GM21529 (cell line): ENCODE results near the gene CPEB4.

ENCODE experiments used
- ATAC-seq: cut with Tn5 transposase; IDR thresholded peaks from one replicate; pipeline ENCODE4 v1.9.1; 2021; ENCODE audit not compliant: unreplicated experiment

Gene CPEB4

DNA sequence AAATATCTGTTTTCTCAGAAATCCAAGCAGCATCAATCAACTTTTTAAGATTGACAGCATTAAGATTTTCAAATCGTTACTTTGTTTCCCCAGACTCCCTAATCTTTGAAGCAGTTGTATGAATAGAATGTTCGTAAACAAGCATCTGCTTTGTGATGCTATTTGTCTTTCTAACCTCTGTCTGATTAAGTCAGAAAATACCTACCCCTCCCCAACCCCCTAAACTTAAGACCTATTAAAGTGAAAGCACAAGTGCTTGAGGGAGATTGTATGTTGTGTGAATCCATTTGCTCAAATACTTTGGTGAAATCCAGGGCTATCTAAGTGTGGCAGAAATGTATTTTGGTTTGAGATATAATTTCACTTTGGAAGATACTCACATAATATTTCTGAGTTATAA, 53.0 kb downstream of the CPEB4 start:
- ATAC-seq, result no peak

DNA sequence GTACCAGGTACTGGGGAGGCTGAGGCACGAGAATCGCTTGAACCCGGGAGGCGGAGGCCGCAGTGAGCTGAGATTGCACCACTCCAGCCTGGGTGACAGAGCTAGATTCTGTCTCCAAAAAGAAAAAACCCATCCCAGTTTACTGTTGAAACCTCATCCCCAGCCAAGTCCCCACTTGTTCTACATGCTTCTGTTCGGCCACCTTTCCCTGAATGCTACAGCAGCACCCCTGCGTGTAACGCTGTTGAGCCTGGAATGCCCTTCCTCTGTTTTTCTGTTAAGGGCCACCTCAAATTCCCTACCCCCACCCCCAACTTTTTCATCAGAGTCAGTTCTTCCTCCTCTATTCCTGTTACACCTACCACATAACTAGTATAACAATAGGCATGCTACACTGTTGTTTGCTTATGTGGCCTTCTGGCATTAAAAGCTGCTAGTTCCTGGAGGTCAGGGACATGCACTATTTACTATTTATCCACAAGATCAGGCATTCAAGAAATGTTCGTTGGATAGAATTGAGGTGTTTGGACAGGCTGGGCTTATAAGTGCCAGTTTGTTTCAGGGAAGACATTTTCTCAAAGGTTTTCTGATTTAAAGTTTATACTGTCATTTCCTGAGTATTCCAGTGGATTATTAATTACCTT, 53.7 kb downstream of the CPEB4 start:
- no peak for ATAC-seq

DNA sequence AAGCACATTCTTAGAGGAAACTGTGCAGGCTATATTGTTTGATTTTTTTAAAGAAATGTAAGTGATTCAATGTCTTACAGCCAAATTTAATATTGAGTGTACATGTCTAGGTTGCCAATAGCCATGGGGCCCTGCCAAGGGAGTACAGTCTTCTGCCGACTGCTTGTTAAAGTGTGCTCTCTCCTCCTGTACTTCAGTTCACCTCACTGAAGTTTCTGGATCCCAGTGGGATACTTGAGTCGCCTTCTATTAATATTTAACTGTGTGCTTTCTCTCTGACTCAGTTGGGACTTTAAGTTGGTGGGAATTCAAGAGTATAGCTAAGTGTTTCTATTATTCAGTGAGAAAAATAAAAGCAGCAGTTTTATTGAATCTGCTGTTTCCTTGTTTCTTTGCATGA, 56.4 kb downstream of the CPEB4 start:
- ATAC-seq, result no peak

DNA sequence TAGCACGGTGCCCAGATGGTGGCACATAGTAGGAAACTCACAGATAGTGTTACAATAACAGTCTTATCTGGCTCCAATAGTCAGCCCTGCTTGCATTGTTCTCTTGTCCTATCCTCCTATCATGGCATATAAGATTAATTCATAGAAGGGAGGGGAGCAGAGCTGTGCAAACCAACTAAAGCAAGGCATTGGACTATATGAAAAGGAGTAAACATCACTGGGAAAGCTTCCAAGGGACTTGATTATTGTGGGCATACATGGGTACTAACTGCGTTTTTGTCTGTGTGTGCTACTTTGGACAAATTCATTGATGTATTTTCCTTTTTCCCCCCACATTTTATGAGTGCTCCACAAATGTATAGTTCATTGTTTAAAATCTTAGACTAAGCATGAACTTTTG, 57.0 kb downstream of the CPEB4 start:
- no peak for ATAC-seq

DNA sequence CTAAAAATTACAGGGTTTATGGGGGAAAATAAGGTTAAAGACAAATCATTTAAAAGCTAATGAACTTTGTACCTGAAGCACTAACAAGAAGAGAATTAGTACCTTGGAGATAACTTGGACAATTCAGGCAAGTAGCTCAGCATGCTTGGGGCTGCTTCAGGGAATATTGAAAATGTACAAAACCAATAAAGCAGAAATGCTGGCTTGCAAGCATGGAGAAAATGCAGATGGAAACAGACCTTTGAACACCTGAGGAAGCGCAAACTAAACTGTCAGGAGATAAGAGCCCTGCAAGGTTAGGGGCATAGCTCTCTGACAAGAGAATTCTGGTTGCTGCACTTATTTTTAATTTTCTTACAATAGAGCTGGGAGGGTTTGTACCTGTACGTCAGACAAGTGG, 58.2 kb downstream of the CPEB4 start:
- ATAC-seq, result no peak

DNA sequence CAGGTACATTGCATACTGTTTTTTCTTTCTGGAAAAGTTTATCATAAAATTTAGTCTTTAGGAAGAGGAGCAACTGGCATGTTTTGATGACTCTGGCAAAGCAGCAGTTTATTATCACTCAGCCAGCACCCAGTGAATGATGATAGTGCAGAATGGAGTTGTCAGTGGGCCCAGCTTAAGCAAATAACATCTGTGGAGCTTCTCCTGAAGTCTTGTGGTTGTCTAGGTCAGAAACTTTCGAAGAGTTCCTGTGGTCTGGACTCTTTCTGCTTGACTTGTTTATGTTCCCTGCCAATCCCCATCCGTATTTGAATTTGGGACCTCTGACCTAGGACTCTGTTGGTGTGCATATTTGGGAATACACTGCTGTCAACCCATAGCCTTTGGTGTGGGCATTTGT, 62.7 kb downstream of the CPEB4 start:
- ATAC-seq, result no peak

DNA sequence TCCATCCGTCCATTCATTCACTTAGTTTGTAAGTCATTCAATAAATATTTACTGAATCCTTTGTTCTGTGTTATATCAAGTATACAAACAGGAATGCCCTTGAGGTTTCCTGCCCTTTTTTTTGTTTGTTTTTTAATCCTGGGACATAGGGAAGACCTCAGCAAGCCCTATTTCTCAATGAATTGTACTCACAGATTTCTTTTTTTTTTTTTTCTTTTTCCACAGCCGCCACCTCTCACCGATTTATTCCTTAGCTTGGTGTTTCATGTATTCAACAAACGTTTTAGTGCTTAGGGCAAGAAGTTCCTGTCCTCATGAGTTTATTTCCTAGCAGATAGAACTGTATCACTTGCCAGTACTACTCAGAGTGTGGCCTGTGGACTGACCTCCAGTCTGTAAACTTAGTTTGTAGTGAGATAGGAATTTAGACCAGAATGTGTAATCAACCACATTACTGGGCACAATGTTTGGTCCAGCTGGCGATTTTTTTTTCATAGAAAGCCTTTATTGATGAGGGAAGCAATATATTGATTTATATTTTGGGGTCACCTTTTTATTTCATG, 65.5 kb downstream of the CPEB4 start:
- ATAC-seq, result no peak

DNA sequence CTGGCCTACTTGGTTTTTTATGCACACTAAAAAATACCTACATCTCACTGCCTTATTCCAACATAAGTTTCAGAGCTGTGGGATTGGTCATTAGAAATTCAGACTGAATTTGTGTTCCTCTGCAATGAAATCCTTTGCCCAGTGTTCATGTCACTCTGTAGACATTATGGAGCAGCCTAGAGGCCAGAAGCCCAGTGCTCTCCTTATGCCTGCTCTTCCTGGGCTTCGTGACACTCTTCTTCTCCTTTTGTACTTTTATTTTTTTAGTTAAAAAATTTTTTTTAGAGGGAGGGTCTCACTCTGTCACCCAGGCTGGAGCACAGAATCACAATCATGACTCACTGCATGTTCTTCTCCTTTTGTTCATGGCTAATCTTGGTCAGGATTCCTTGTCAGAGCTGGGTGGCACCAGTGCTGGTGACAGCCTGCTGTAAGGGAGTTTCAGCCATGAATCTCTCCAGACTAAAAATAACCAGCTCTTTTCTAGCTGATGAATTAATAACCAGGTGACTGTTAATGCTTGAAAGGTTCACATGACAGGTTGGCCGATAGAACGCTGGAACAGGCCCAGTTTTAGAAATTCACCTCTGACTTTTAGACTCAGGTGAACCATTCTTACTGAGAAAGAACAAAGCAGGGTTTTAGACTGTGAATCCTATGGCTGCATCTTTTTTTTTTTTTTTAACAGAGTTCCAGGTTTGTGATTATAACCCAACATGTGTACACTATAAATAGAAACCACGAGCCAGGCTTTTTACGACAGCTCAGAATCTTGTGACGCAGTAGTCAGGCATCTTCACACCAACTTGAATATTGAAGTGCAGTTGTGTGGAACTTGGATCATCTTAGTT, 66.7 kb downstream of the CPEB4 start:
- no peak for ATAC-seq

DNA sequence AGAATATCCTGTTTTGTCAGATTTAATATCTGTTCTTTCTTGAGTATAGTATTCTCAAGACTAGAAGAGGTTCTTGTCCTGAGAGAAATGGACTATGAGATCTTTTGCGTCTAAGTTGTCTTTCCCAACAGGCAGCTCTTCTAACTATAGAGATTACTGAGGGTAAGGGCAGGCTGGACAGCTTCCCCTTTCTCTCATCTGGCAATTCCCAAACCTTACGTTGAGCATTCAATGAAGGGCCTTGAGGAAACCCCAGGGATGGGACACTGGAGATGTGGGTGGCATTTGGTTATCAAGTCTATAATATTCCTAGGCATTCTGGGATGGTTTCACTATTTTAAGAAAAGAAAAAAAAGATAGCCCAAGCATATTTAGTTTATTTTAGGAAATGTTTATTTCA, 72.8 kb downstream of the CPEB4 start:
- no peak for ATAC-seq

DNA sequence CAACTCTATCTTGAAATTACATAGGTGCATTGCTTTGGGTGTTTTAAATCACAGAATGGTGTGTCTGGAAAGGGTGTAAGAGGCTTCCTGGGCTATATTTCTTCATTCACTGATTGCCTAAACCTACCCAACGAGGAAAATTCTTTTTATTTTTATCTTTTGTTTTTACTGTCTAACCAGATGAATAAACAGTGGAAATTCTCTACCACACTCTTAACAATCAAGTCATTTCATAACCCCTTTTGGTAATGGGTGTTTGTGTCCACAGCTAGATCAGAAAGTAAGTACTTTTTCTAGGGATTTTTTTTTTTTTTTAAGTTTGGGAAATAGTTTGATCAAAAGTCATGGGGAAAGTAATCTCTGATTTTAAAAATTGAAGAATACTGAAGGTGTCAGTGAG, 73.3 kb downstream of the CPEB4 start:
- no peak for ATAC-seq

DNA sequence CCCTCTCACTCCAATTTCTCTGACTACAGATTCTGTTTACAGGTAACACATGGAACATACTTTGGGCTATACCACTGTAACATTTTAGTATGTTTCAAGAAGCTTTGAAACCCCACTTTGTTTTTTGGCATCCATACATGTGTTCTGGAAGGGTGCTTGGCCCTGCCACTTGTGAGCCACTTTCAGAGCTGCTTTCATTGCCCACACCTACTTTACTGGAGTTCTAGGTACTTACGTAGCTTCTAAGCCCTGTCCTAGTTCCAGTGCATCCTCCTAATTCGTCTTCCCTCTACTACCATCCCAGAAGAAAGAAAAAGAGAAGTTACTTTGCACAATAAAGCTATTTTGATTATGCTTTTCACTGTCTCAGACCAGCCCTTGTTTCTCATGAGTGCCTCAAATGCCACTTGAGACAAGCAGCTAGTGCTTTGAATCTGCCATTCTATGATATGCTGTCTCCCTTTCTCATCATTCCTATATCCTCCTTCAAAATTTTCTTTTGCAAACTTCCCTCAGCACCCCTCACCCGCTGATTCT, 74.4 kb downstream of the CPEB4 start:
- ATAC-seq, result no peak

DNA sequence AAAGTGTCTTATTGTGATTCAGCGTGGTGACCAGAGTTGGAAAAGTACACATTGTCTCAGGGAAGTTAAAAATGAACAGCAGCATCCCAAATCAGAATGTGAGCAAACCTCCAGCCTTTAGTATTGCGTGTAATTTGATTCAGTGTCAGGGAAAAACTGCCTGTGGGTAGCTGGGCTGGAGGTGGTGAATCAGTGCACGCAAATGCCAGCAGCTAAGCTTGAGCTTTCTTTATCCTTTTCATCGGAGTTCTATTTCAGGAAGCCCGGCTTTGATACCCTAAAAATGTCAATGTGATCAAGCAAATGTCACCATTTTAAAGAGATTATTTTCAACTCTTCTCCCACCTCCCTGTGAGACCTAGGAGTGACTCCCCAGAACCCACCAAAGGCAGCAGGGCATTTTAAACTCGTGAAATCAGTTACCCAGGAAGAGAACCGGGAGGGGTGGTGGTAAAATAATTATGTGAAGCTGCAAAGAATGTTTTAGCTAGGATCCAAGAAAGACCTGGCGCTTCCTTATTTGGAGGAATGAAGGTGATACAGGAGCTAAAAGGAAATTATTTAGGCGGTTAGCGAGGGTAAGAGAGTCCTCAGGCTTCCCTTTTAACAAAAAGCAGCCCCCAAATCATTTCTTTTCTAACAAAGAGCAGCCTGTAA, 75.2 kb downstream of the CPEB4 start:
- ATAC-seq, result no peak

DNA sequence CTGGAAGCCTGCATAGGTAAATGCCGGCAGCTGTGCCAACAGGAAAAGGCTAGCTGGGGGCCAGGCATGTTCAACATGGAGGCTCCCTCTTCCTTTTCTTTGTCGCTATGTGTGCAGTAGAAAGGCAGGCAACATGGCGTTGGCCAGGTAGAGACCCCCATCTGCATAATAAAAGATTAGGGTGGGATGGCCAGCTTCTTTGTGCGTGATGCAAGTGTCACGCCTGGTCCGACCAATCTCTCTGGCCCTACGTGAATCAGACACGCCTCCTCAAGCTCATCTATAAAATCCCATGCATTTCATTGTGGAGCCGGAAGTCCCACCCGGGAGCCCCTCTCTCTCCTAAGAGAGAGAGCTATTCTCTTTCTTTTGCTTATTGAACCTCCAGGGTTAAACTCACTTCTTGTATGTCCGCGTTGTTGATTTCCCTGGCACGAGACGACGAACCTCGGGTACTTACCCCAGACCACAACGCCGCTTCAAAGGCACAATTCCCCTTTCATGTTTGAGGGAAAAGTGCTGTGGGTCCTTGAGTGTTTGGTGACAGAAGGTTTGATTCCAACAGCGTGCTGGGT, 75.8 kb downstream of the CPEB4 start:
- no peak for ATAC-seq

DNA sequence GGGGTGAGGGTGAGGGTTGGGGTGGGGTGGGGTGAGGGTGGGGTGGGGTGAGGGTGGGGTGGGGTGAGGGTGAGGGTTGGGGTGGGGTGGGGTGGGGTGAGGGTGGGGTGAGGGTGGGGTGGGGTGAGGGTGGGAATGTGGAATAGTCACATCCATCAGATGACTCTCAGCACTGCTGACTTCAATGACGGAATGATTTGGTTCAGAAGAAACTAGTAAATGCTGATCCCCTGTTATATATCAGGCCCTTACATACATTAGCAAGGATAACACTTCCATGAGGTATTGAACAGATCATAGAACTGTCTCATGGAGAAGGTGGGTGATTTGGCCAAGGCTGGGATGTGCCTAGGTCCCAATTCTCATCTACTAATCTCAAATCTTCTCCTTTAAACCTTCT, 76.4 kb downstream of the CPEB4 start:
- no peak for ATAC-seq

DNA sequence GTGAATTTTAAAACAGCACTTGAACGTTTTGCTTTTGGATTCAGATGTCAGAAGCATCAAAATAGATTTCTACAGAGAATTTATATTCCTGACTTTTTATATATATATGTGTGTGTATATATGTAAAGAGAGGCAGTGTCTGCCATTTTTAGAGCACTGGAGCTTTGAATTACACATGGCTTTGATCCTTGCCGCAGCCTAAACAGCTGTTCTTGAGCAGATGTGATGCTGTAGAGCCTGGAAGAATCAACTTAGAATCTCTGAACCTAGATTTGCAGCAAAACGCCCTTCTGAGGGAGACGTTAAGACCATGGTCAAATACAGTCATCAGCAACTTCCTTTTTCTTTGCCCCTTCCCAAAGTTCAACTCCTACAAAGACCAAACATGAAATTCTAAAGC, 79.1 kb downstream of the CPEB4 start:
- no peak for ATAC-seq

DNA sequence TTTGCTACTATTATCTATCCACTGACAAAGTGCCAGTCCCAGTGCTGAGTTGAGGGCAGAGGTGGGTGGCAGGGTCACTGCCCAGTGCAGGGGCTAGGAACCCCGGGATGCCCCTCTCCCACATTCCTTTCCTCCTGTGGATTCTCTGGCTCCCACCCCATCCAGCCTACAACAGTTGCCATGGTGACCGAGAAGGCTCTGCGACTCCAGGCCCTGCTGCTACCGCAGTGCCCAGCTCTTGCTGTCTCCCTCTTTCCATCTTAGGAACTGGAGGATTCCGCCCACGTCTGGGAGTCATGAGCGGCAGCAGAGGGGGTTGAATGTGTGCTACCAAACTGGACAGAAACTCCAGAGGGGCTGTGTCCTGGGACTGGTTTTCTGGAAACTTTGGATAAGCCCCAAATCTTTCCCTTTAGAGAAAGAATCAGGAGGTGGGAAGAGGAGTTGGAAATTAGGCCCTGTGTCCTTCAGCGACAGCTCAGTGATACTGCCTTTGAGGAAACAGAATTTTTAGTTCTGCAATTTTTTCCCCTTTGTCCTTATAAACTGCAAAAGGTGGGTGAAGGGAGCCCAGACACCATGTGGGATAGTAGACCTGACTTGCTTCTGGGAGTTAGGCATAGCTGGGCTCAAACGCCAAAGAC, 80.1 kb downstream of the CPEB4 start:
- no peak for ATAC-seq

DNA sequence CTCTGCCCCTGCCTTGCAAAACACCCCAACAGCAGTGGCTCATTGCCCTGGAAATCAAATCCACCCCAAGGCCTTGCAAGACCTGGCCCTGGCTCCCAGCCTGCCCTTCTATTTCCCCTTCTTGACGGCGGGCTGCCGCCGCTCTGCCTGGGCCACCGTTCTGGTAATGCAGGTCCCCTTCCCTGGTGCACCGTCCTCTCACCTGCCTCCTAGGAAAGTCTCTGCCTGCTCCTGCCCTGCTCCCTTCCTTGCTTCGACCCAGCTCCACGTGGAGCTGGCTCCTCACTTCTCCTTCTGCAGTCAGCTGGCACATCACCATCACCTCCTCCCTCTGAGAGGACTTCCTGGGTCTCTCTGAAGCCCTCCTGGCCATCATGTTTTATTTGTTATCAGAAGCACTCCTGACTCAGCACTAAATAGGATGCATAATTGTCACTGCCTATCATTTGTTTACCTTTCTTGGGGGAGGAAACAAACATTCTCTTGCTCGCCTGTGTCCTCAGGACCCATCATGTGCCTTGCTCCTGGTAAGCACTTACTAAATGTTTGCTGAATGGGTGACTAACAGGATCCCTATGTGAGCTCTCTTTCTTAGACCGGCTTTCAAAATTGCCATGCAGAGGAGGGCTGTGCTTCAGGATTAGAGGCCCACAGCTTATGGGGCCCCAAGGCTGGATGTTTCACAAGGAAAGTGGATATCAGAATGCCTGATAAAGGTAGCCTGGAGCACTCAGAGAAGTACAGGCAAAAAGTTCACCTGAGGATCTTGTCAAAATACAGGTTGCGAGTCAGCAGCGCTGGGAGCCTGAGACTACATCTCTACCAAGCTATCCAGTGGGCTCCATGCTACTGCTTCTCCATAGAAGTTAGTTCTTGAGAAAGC, 81.3 kb downstream of the CPEB4 start:
- no peak for ATAC-seq

DNA sequence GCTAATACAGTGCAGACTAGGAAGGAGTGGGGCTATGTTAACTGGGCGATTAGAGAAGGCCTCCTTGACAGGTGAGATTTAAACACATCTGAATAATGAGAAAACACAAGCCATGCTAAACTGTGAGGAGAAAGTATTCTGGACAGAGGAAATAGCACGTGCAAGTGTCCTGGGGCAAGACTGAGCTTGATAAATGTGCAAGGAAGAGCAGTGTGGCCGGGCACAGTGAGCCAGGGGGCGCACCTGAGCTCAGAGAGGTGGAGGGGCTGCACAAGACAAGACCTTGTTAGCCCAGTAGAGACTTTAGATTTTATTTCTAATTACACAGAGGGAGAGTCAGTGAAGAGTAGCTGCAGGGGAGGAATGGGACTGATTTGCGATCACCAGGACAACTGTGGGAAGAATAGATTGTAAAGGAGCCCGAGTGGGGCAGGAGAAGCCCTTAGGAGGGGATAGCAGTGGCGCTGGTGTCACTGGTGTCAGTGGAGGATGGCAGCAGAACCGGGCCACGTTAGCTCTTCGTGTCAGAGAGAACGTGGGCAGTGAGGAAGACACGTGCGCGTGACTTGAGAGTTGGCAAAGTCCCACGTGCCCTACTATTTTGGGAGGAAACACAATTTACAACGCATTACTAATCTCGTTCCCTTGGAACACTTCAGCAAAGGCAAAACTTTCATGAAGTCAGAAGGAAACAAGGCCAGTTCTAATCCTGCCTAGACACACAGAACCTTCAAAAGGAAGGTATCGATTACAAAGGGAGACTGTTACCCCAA, 82.9 kb downstream of the CPEB4 start:
- no peak for ATAC-seq
